ACC112 (cell line): Measurements from ENCODE around the gene MST1R.

Source experiments
- H2AFZ ChIP-seq: fragments of 200-600 bp; sonication (generic); one replicate; pipeline ENCODE4 v1.6.0; 2017; ENCODE audit warnings: antibody characterized with exemption, low read length; ENCODE audit not compliant: unreplicated experiment
- H3K27ac ChIP-seq: fragments of 200-600 bp; sonication (generic); 2 replicates; pipeline ENCODE4 v1.5.1; 2014; ENCODE audit warnings: low read depth, mild to moderate bottlenecking, antibody characterized with exemption, low read length, moderate library complexity
- H3K27me3 ChIP-seq: fragments of 200-600 bp; sonication (generic); 2 replicates; pipeline ENCODE4 v1.6.1; 2014; ENCODE audit warnings: mild to moderate bottlenecking, antibody characterized with exemption, low read length, moderate library complexity, mixed read lengths; ENCODE audit not compliant: insufficient read depth
- H3K36me3 ChIP-seq: fragments of 200-600 bp; sonication (generic); 2 replicates; pipeline ENCODE4 v1.6.1; 2016; ENCODE audit warnings: mild to moderate bottlenecking, antibody characterized with exemption, low read length, moderate library complexity, mixed read lengths; ENCODE audit not compliant: insufficient read depth
- H3K4me1 ChIP-seq: fragments of 200-600 bp; sonication (generic); one replicate; pipeline ENCODE4 v1.6.1; 2016; ENCODE audit warnings: low read length, mixed read lengths; ENCODE audit not compliant: insufficient read depth, unreplicated experiment, control insufficient read depth
- H3K4me3 ChIP-seq: fragments of 200-600 bp; sonication (generic); 2 replicates; pipeline ENCODE4 v1.5.1; 2014; ENCODE audit warnings: mild to moderate bottlenecking, low read depth, low read length
- H3K79me2 ChIP-seq: fragments of 200-600 bp; sonication (generic); one replicate; pipeline ENCODE4 v1.6.0; 2016; ENCODE audit warnings: low read length; ENCODE audit not compliant: control insufficient read depth, unreplicated experiment, insufficient read depth

MST1R gene

DNA sequence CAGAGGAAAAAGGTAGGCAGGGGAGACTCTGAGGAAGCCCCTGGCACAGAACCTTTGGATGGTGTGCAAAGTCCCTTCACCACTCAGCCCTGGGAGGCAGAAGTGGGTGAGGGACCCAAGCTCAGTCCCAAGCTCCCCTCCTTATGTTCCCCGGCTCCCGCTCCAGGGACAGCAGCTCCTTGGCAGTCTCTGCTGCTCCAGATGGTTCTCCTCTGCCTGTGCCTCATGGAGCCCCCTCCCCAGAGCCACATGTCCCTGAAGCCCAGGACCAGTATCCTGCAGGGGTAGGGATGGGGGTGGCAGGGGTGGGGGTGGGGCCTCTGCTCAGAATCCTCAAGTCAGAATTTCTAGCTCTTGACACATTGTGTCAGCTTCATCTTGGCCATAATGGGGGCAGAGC is 26.0 kb downstream of the MST1R start:
- peaks cover 15% of the 10 kb centered on the region for H3K27me3 ChIP-seq
- H3K27ac ChIP-seq, result no peak overlapping the region
- no peaks in the 10 kb centered on the region for H3K4me1 ChIP-seq
- no peak overlapping the region for H2AFZ ChIP-seq
- H3K36me3 ChIP-seq, result no peaks in the 10 kb centered on the region
- H3K79me2 ChIP-seq, result no peaks in the 10 kb centered on the region
- H3K4me3 ChIP-seq, result no peak overlapping the region

GRCh38 chr3:49876567-49876966 is 27.1 kb downstream of the MST1R start:
- H3K27me3 ChIP-seq, result peaks cover 7% of the 10 kb centered on the region
- no peak overlapping the region for H3K4me3 ChIP-seq
- H2AFZ ChIP-seq, result no peak overlapping the region
- H3K36me3 ChIP-seq, result no peaks in the 10 kb centered on the region
- H3K27ac ChIP-seq, result no peak overlapping the region
- H3K79me2 ChIP-seq, result no peaks in the 10 kb centered on the region
- no peaks in the 10 kb centered on the region for H3K4me1 ChIP-seq

DNA sequence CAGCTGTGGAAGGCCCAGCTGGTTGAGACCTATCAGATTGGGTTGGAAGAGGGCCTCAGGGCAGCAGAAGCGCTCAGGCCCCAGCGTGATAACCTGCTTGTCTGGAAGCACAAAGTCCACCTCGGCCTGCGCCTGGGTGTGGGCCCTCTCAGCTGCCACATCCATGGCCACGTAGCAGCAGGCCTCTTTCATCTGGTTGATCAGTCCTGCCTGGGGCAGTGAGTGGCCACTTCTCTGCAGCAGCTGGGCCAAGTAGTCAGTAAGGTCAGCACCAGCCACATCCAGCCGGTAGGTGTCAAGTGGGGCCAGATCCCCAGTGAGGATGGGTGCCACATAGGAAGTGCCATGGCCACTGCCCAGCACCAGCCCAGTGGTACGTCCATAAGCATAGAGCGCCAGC is 30.1 kb downstream of the MST1R start:
- Histone ChIP-seq H2AFZ (no peak overlapping the region), H3K4me1 (no peaks in the 10 kb centered on the region), H3K27ac (no peak overlapping the region), H3K27me3 (peaks cover 34% of the 10 kb centered on the region), H3K4me3 (no peak overlapping the region), H3K36me3 (no peaks in the 10 kb centered on the region), H3K79me2 (no peaks in the 10 kb centered on the region)

- no peak overlapping the region for H3K4me3 ChIP-seq
- no peaks in the 10 kb centered on the region for H3K4me1 ChIP-seq
- no peak overlapping the region for H3K27ac ChIP-seq
- peaks cover 42% of the 10 kb centered on the region for H3K27me3 ChIP-seq
- no peaks in the 10 kb centered on the region for H3K79me2 ChIP-seq
- no peak overlapping the region for H2AFZ ChIP-seq
- no peaks in the 10 kb centered on the region for H3K36me3 ChIP-seq
These were observed 30.8 kb downstream of the MST1R start for GRCh38 chr3:49872801-49873281.

GRCh38 chr3:49871531-49872153 is 32.0 kb downstream of the MST1R start:
- no peaks in the 10 kb centered on the region for H3K4me1 ChIP-seq
- H2AFZ ChIP-seq, result no peak overlapping the region
- no peak overlapping the region for H3K4me3 ChIP-seq
- no peaks in the 10 kb centered on the region for H3K79me2 ChIP-seq
- H3K27me3 ChIP-seq, result peaks cover 49% of the 10 kb centered on the region
- no peaks in the 10 kb centered on the region for H3K36me3 ChIP-seq
- no peak overlapping the region for H3K27ac ChIP-seq

GRCh38 chr3:49869525-49870126 is 34.0 kb downstream of the MST1R start, which contains the start of gene CAMKV:
CAMKV (minus strand) TSS chr3:49869906; CDS start chr3:49862388, 7,518 bp downstream.
- H2AFZ ChIP-seq, result no peak within 1 kb of the TSS
- H3K4me3 ChIP-seq, result peak within 1 kb of the TSS; percentile 41; the same call in 1 of the 2 replicates

DNA sequence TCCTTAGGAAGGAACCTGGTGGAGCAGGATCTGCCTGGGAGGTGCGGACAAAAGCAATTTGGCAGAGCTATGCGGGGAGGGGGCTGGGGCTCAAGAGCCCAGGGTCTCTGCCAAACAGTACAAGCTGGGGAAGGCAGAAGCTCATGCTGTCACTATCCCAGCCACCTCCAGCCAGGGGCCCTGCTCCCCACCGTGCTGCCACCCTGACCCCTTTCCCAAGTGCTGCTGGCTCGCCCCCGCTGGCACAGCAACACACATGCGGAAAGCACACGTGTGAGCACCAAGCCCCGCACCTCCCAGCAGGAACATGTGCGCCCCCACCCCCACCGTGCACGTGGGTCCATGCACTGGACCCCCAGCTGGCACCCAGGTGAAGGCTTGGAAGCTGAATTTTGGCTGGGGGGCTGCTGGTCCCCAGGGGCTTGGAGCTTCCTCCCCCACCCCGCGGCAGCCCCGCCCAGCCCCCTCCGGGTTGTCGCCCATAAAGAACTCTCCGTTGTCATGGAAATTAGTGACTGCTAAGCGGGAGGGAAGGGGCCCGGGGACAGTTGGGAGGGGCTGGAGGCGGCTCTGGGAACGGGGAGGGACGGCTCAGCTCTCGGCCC is 34.7 kb downstream of the MST1R start:
- no peaks in the 10 kb centered on the region for H3K36me3 ChIP-seq
- no peaks in the 10 kb centered on the region for H3K4me1 ChIP-seq
- H3K79me2 ChIP-seq, result no peaks in the 10 kb centered on the region
- H2AFZ ChIP-seq, result no peak overlapping the region
- H3K27ac ChIP-seq, result no peak overlapping the region
- H3K27me3 ChIP-seq, result peaks cover 71% of the 10 kb centered on the region
- H3K4me3 ChIP-seq, result peak overlapping the region; percentile 41; the same call in 1 of the 2 replicates

More at GRCh38 chr3:49869525-49870126, 34.0 kb downstream of the MST1R start, which contains the start of gene CAMKV:
- H3K79me2 ChIP-seq, result no peaks in the 10 kb centered on the region
- no peaks in the 10 kb centered on the region for H3K36me3 ChIP-seq
- peaks cover 64% of the 10 kb centered on the region for H3K27me3 ChIP-seq
- H3K4me1 ChIP-seq, result no peaks in the 10 kb centered on the region
- no peak within 1 kb of the TSS for H3K27ac ChIP-seq

- Histone ChIP-seq H3K36me3 (no peaks in the 10 kb centered on the region), H3K27ac (no peak overlapping the region), H3K4me1 (no peaks in the 10 kb centered on the region), H3K4me3 (no peak overlapping the region), H3K27me3 (peaks cover 81% of the 10 kb centered on the region), H3K79me2 (no peaks in the 10 kb centered on the region), H2AFZ (no peak overlapping the region)
These were observed 35.8 kb downstream of the MST1R start for GRCh38 chr3:49867871-49868321.

GRCh38 chr3:49867400-49867799 is 36.3 kb downstream of the MST1R start:
- no peak overlapping the region for H2AFZ ChIP-seq
- H3K27ac ChIP-seq, result no peak overlapping the region
- peaks cover 86% of the 10 kb centered on the region for H3K27me3 ChIP-seq
- no peaks in the 10 kb centered on the region for H3K79me2 ChIP-seq
- H3K4me1 ChIP-seq, result no peaks in the 10 kb centered on the region
- H3K4me3 ChIP-seq, result no peak overlapping the region
- H3K36me3 ChIP-seq, result no peaks in the 10 kb centered on the region

DNA sequence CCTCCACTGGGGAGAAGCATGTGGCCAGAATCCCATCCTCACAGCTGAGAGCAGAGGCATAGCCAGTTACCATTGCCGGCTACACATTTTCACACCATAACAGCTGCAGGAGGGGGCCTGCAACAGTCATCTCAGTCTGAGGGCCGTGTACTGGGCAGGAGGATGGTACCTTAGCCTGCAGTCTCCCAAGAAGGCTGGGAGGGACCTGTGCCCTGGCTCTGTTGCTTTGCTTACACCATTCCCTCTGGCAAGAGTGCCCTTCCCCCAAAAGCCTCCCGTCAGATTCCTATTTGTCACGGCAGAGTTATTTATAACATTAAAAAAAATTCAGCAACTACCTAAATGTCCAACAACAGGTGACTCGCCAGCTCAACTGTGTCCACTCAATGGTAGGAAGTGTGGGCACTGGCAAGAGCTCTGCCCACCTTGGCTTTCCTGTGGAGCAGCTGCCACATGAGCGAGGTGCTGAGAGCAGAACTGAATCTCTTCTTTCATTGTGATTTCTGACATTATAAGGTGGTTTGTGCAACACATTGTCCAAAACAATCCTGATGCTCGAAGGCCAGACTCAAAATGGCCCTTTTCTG is 38.4 kb downstream of the MST1R start:
- Histone ChIP-seq H3K27me3 (peaks cover 82% of the 10 kb centered on the region), H3K4me1 (no peaks in the 10 kb centered on the region), H3K79me2 (no peaks in the 10 kb centered on the region), H3K27ac (no peak overlapping the region), H3K4me3 (no peak overlapping the region), H3K36me3 (no peaks in the 10 kb centered on the region), H2AFZ (no peak overlapping the region)
